GM21737 (cell line): ENCODE measurements around the gene POLR3A.
"Not testable (repeated sequence)": the region's sequence is repeated elsewhere in the genome, so short reads cannot be mapped to it uniquely, and the experiment has no call there.

ENCODE experiments used
- ATAC-seq: cut with Tn5 transposase; IDR thresholded peaks from one replicate; pipeline ENCODE4 v1.9.1; 2021; ENCODE audit warnings: mild to moderate bottlenecking, moderate library complexity; ENCODE audit not compliant: unreplicated experiment

POLR3A gene

GRCh38 chr10:78029269-78030226 is at the start of gene POLR3A:
POLR3A (minus strand) TSS chr10:78029515; CDS start chr10:78029407, 108 bp downstream.
- ATAC-seq: peak; percentile 53

- no peak for ATAC-seq
Measured at GRCh38 chr10:78078539-78079330, 49.4 kb upstream of the POLR3A start.

GRCh38 chr10:78075806-78076205 is 46.5 kb upstream of the POLR3A start:
- not testable (repeated sequence) for ATAC-seq

- no peak for ATAC-seq
Measured at GRCh38 chr10:78072504-78072903, 43.2 kb upstream of the POLR3A start.

GRCh38 chr10:78071857-78072179 is 42.5 kb upstream of the POLR3A start:
- ATAC-seq: no peak

- ATAC-seq: no peak
Measured at GRCh38 chr10:78071140-78071856, 42.0 kb upstream of the POLR3A start.

- no peak for ATAC-seq
Measured at GRCh38 chr10:78070726-78071125, 41.4 kb upstream of the POLR3A start.

GRCh38 chr10:78070064-78070463 is 40.7 kb upstream of the POLR3A start:
- not testable (repeated sequence) for ATAC-seq

- ATAC-seq: no peak
Measured at GRCh38 chr10:78069151-78069550, 39.8 kb upstream of the POLR3A start.

GRCh38 chr10:78066728-78067430 is 37.6 kb upstream of the POLR3A start:
- ATAC-seq: no peak

- ATAC-seq: no peak
Measured at GRCh38 chr10:78066012-78066411, 36.7 kb upstream of the POLR3A start.

- no peak for ATAC-seq
Measured at GRCh38 chr10:78065611-78066010, 36.3 kb upstream of the POLR3A start.

GRCh38 chr10:78064919-78065318 is 35.6 kb upstream of the POLR3A start:
- ATAC-seq: not testable (repeated sequence)

- no peak for ATAC-seq
Measured at GRCh38 chr10:78063236-78063635, 33.9 kb upstream of the POLR3A start.

GRCh38 chr10:78062296-78062695 is 33.0 kb upstream of the POLR3A start:
- no peak for ATAC-seq

- no peak for ATAC-seq
Measured at GRCh38 chr10:78059906-78060702, 30.8 kb upstream of the POLR3A start.

- ATAC-seq: no peak
Measured at GRCh38 chr10:78058562-78058961, 29.2 kb upstream of the POLR3A start.

- ATAC-seq: no peak
Measured at GRCh38 chr10:78053211-78053868, 24.0 kb upstream of the POLR3A start.

GRCh38 chr10:78049851-78050250 is 20.5 kb upstream of the POLR3A start:
- ATAC-seq: no peak
